ENCODE data around the gene ELAVL2.

The ELAVL2 gene

GRCh38 chr9:23824830-23825591 lies 1.0 kb downstream of the ELAVL2 start:
- Mint-ChIP-seq H3K36me3 (no peaks in the 10 kb centered on the region), H3K9me3 (no peaks in the 10 kb centered on the region), H3K4me3 (no peak overlapping the region), H3K27me3 (peaks cover 38% of the 10 kb centered on the region), H3K27ac (no peak overlapping the region), H3K4me1 (no peaks in the 10 kb centered on the region)
- no peak for ATAC-seq

GRCh38 chr9:23823986-23824829 lies 1.8 kb downstream of the ELAVL2 start:
- no peak for ATAC-seq
- Mint-ChIP-seq H3K9me3 (peaks cover 3% of the 10 kb centered on the region), H3K4me3 (no peak overlapping the region), H3K27me3 (peaks cover 40% of the 10 kb centered on the region), H3K4me1 (no peaks in the 10 kb centered on the region), H3K27ac (no peak overlapping the region), H3K36me3 (no peaks in the 10 kb centered on the region)

GRCh38 chr9:23823269-23823668 lies 2.8 kb downstream of the ELAVL2 start:
- H3K36me3 Mint-ChIP-seq = no peaks in the 10 kb centered on the region
- no peak for ATAC-seq
- H3K4me1 Mint-ChIP-seq = no peaks in the 10 kb centered on the region
- peaks cover 9% of the 10 kb centered on the region for H3K9me3 Mint-ChIP-seq
- H3K27ac Mint-ChIP-seq = no peak overlapping the region
- H3K4me3 Mint-ChIP-seq = no peak overlapping the region
- peaks cover 38% of the 10 kb centered on the region for H3K27me3 Mint-ChIP-seq

GRCh38 chr9:23822261-23823169 lies 3.5 kb downstream of the ELAVL2 start:
- no peaks in the 10 kb centered on the region for H3K36me3 Mint-ChIP-seq
- peaks cover 38% of the 10 kb centered on the region for H3K27me3 Mint-ChIP-seq
- no peak overlapping the region for H3K4me3 Mint-ChIP-seq
- no peak for ATAC-seq
- H3K27ac Mint-ChIP-seq = no peak overlapping the region
- H3K4me1 Mint-ChIP-seq = no peaks in the 10 kb centered on the region
- H3K9me3 Mint-ChIP-seq = peaks cover 9% of the 10 kb centered on the region

- H3K27me3 Mint-ChIP-seq = peaks cover 38% of the 10 kb centered on the region
- no peak overlapping the region for H3K27ac Mint-ChIP-seq
- no peaks in the 10 kb centered on the region for H3K36me3 Mint-ChIP-seq
- H3K4me3 Mint-ChIP-seq = no peak overlapping the region
- no peak for ATAC-seq
- peaks cover 9% of the 10 kb centered on the region for H3K9me3 Mint-ChIP-seq
- H3K4me1 Mint-ChIP-seq = no peaks in the 10 kb centered on the region
Measured at GRCh38 chr9:23821375-23822181, 4.5 kb downstream of the ELAVL2 start.

- no peaks in the 10 kb centered on the region for H3K4me1 Mint-ChIP-seq
- no peak for ATAC-seq
- H3K9me3 Mint-ChIP-seq = peaks cover 9% of the 10 kb centered on the region
- no peak overlapping the region for H3K4me3 Mint-ChIP-seq
- no peak overlapping the region for H3K27ac Mint-ChIP-seq
- H3K27me3 Mint-ChIP-seq = peaks cover 38% of the 10 kb centered on the region
- H3K36me3 Mint-ChIP-seq = no peaks in the 10 kb centered on the region
Measured at GRCh38 chr9:23820451-23821374, 5.3 kb downstream of the ELAVL2 start.

GRCh38 chr9:23819403-23819802 lies 6.6 kb downstream of the ELAVL2 start:
- no peaks in the 10 kb centered on the region for H3K4me1 Mint-ChIP-seq
- H3K27me3 Mint-ChIP-seq = peaks cover 38% of the 10 kb centered on the region
- peaks cover 9% of the 10 kb centered on the region for H3K9me3 Mint-ChIP-seq
- no peak overlapping the region for H3K27ac Mint-ChIP-seq
- H3K4me3 Mint-ChIP-seq = no peak overlapping the region
- ATAC-seq = no peak
- H3K36me3 Mint-ChIP-seq = no peaks in the 10 kb centered on the region

- H3K27ac Mint-ChIP-seq = no peak overlapping the region
- H3K4me1 Mint-ChIP-seq = no peaks in the 10 kb centered on the region
- peaks cover 6% of the 10 kb centered on the region for H3K9me3 Mint-ChIP-seq
- H3K27me3 Mint-ChIP-seq = peaks cover 5% of the 10 kb centered on the region
- ATAC-seq = no peak
- H3K36me3 Mint-ChIP-seq = no peaks in the 10 kb centered on the region
- no peak overlapping the region for H3K4me3 Mint-ChIP-seq
Measured at GRCh38 chr9:23814243-23814642, 11.8 kb downstream of the ELAVL2 start.

GRCh38 chr9:23812673-23813072 lies 13.4 kb downstream of the ELAVL2 start:
- no peak overlapping the region for H3K27ac Mint-ChIP-seq
- no peaks in the 10 kb centered on the region for H3K27me3 Mint-ChIP-seq
- H3K4me1 Mint-ChIP-seq = no peaks in the 10 kb centered on the region
- no peak for ATAC-seq
- no peaks in the 10 kb centered on the region for H3K9me3 Mint-ChIP-seq
- no peak overlapping the region for H3K4me3 Mint-ChIP-seq
- no peaks in the 10 kb centered on the region for H3K36me3 Mint-ChIP-seq

- Mint-ChIP-seq H3K36me3 (no peaks in the 10 kb centered on the region), H3K9me3 (no peaks in the 10 kb centered on the region), H3K27ac (no peak overlapping the region), H3K27me3 (no peaks in the 10 kb centered on the region), H3K4me3 (no peak overlapping the region), H3K4me1 (no peaks in the 10 kb centered on the region)
- no peak for ATAC-seq
Measured at GRCh38 chr9:23811633-23812032, 14.4 kb downstream of the ELAVL2 start.

GRCh38 chr9:23803216-23803615 lies 22.8 kb downstream of the ELAVL2 start:
- H3K4me1 Mint-ChIP-seq = no peaks in the 10 kb centered on the region
- no peak for ATAC-seq
- H3K9me3 Mint-ChIP-seq = no peaks in the 10 kb centered on the region

GRCh38 chr9:23801523-23801922 lies 24.5 kb downstream of the ELAVL2 start:
- ATAC-seq = no peak
- no peaks in the 10 kb centered on the region for H3K36me3 Mint-ChIP-seq
- H3K4me1 Mint-ChIP-seq = no peaks in the 10 kb centered on the region
- no peaks in the 10 kb centered on the region for H3K27me3 Mint-ChIP-seq
- no peak overlapping the region for H3K27ac Mint-ChIP-seq
- peaks cover 3% of the 10 kb centered on the region for H3K9me3 Mint-ChIP-seq
- no peak overlapping the region for H3K4me3 Mint-ChIP-seq

More at GRCh38 chr9:23803216-23803615, 22.8 kb downstream of the ELAVL2 start:
- H3K27me3 Mint-ChIP-seq = no peaks in the 10 kb centered on the region
- H3K36me3 Mint-ChIP-seq = no peaks in the 10 kb centered on the region
- no peak overlapping the region for H3K4me3 Mint-ChIP-seq
- H3K27ac Mint-ChIP-seq = no peak overlapping the region

GRCh38 chr9:23799521-23799920 lies 26.5 kb downstream of the ELAVL2 start:
- no peaks in the 10 kb centered on the region for H3K27me3 Mint-ChIP-seq

More at GRCh38 chr9:23799521-23799920, 26.5 kb downstream of the ELAVL2 start:
- H3K36me3 Mint-ChIP-seq = no peaks in the 10 kb centered on the region
- H3K4me1 Mint-ChIP-seq = no peaks in the 10 kb centered on the region
- no peak overlapping the region for H3K27ac Mint-ChIP-seq
- ATAC-seq = no peak
- no peak overlapping the region for H3K4me3 Mint-ChIP-seq
- peaks cover 3% of the 10 kb centered on the region for H3K9me3 Mint-ChIP-seq

Measured in stimulated activated memory B cell treated with anti-CD40 and anti-IgM and Interleukin-4, amounts not matched to agents 10 μg/mL and 1 μg/mL and 100 μg/mL, for 72 hours (primary cell).